ENCODE results near the gene SMIM32. TPM values are rescaled to one million over a fixed set of nuclear protein-coding genes. Genes with fewer than 3 reads are reported as not detected.

Gene SMIM32
- total RNA-seq (2014; rRNA removed; shearing (Covaris generic)), result not detected in 2 replicates
- not detected in 2 replicates for polyA plus RNA-seq (2015; cell fraction: cytosol; rRNA removed)
- polyA plus RNA-seq (2015; cell fraction: nucleus; rRNA removed), result not detected in 2 replicates

- DNase-seq (ENCODE audit: low read depth, low spot score), result no peak
- in situ Hi-C loops (cut with HindIII; ENCODE audit: low pct_unique_long_range_greater_than_20kb, low sequenced_read_pairs), result no loop called here
These were observed at the start of gene SMIM32 for GRCh38 chr5:136192526-136193321. SMIM32 (minus strand) TSS chr5:136193162; CDS start chr5:136192524, 638 bp downstream.

GRCh38 chr5:136242611-136243010, 49.6 kb upstream of the SMIM32 start:
- in situ Hi-C loops (cut with HindIII; ENCODE audit: low pct_unique_long_range_greater_than_20kb, low sequenced_read_pairs), result no loop called here
- DNase-seq (ENCODE audit: low read depth, low spot score), result no peak

GRCh38 chr5:136242136-136242535, 49.2 kb upstream of the SMIM32 start:
- in situ Hi-C loops (cut with HindIII; ENCODE audit: low pct_unique_long_range_greater_than_20kb, low sequenced_read_pairs), result no loop called here
- DNase-seq (ENCODE audit: low read depth, low spot score), result no peak

DNA sequence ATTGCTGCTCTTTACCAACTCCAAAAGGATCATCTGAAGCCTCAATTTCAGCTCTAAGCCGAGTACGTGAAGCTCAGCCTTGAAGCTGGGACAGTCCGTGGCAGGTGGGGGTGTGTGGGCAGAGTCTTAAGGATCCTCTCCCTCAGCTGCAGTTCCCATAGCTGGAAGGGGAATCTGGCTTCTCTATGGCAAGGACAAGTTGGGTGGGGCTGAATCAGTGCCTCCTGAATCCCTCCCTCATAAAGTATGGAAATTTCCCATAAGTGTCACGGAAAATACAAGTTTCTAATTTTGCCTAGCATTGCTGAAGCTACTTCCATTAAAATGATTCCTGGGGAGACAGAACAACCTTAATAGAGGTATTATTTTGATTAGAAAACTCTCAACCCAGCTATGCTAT, 47.9 kb upstream of the SMIM32 start:
- in situ Hi-C loops (cut with HindIII; ENCODE audit: low pct_unique_long_range_greater_than_20kb, low sequenced_read_pairs), result no loop called here
- no peak for DNase-seq (ENCODE audit: low read depth, low spot score)

GRCh38 chr5:136236479-136237083, 43.6 kb upstream of the SMIM32 start:
- DNase-seq (ENCODE audit: low read depth, low spot score), result no peak
- in situ Hi-C loops (cut with HindIII; ENCODE audit: low pct_unique_long_range_greater_than_20kb, low sequenced_read_pairs), result no loop called here

- no peak for DNase-seq (ENCODE audit: low read depth, low spot score)
- in situ Hi-C loops (cut with HindIII; ENCODE audit: low pct_unique_long_range_greater_than_20kb, low sequenced_read_pairs), result no loop called here
These were observed 42.4 kb upstream of the SMIM32 start for GRCh38 chr5:136235321-136235720.

GRCh38 chr5:136232316-136232715, 39.4 kb upstream of the SMIM32 start:
- DNase-seq (ENCODE audit: low read depth, low spot score), result no peak
- in situ Hi-C loops (cut with HindIII; ENCODE audit: low pct_unique_long_range_greater_than_20kb, low sequenced_read_pairs), result no loop called here

- in situ Hi-C loops (cut with HindIII; ENCODE audit: low pct_unique_long_range_greater_than_20kb, low sequenced_read_pairs), result no loop called here
- no peak for DNase-seq (ENCODE audit: low read depth, low spot score)
These were observed 37.2 kb upstream of the SMIM32 start for GRCh38 chr5:136230176-136230575.

- in situ Hi-C loops (cut with HindIII; ENCODE audit: low pct_unique_long_range_greater_than_20kb, low sequenced_read_pairs), result no loop called here
- no peak for DNase-seq (ENCODE audit: low read depth, low spot score)
These were observed 35.3 kb upstream of the SMIM32 start for GRCh38 chr5:136228136-136228757.

DNA sequence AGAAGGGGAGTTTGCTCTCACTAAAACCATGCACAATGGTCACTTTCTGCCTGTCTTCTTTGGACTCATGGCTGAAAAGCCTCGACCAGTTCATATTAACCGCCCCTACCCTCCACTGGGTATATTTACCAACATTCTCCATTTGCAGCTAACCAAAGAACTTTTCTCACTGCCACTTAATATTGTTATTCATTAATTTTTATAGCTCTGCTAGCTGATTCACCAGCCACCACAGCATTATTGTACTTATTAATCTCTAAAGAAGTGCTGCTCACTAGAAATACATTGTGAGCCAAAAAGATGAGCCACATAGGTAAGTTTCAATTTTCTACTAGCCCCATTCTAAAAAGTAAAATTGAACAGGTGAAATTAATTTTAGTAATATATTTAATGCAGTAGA, 33.4 kb upstream of the SMIM32 start:
- no peak for DNase-seq (ENCODE audit: low read depth, low spot score)
- in situ Hi-C loops (cut with HindIII; ENCODE audit: low pct_unique_long_range_greater_than_20kb, low sequenced_read_pairs), result no loop called here

GRCh38 chr5:136225796-136226195, 32.8 kb upstream of the SMIM32 start:
- no peak for DNase-seq (ENCODE audit: low read depth, low spot score)
- in situ Hi-C loops (cut with HindIII; ENCODE audit: low pct_unique_long_range_greater_than_20kb, low sequenced_read_pairs), result no loop called here

GRCh38 chr5:136222580-136223235, 29.7 kb upstream of the SMIM32 start:
- in situ Hi-C loops (cut with HindIII; ENCODE audit: low pct_unique_long_range_greater_than_20kb, low sequenced_read_pairs), result no loop called here
- DNase-seq (ENCODE audit: low read depth, low spot score), result no peak

DNA sequence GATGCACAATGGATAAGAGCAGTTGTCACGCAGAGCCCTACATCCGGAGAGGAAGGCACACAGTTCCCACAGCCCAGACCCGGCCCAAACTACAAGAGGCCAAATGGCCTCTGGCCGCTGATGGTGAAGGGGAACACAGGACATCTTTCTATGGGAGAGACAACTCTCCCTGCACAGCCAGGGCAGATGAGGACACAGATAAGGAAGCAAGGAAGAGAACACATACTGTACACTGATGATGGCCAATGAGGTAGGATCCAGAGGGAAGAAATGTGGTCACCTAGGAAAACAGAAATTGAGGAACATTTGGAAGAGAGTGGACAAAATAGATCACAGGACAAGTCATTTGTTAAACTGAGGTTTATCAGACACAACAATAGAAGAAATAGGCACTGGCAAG, 28.4 kb upstream of the SMIM32 start:
- in situ Hi-C loops (cut with HindIII; ENCODE audit: low pct_unique_long_range_greater_than_20kb, low sequenced_read_pairs), result no loop called here
- DNase-seq (ENCODE audit: low read depth, low spot score), result no peak

DNA sequence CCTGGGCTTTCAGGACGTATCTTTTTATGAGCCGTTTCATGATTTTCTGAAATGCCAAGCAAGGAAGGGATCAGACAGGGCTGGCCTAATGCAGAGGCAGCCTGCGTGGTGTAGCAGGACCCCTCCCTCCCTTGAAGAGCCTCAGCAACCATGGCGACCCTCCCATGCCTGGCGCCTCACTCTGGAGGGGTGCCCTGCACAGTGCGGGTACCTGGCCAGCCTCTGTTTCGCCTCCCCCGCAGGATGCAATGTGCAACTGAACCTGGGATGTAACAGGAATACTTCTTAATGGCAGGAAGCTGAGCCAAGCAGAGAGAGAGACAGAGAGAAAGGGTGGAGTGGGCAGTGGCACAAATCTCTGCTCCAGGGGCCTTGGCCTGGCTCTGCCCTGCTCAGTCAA, 23.3 kb upstream of the SMIM32 start:
- DNase-seq (ENCODE audit: low read depth, low spot score), result no peak
- in situ Hi-C loops (cut with HindIII; ENCODE audit: low pct_unique_long_range_greater_than_20kb, low sequenced_read_pairs), result no loop called here

DNA sequence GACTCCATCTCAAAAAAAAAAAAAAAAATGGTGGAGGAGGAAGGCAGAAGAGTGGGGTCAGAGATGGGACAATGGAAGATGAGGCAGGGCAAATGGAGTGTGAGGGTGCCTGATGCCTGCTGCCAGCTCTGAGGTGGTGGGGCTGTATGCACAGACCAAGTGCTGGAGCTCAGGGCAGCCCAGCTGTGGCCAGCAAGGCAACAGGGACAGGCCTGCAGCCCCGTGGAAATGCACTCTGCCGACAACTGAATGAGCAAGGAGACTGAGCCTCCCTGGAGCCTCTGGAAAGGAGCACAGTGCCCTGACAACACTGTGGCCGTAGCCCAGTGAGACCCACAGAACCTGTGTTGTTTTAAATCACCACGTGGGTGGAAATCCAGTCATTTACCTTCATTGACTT, 22.9 kb upstream of the SMIM32 start:
- no peak for DNase-seq (ENCODE audit: low read depth, low spot score)
- in situ Hi-C loops (cut with HindIII; ENCODE audit: low pct_unique_long_range_greater_than_20kb, low sequenced_read_pairs), result no loop called here

DNA sequence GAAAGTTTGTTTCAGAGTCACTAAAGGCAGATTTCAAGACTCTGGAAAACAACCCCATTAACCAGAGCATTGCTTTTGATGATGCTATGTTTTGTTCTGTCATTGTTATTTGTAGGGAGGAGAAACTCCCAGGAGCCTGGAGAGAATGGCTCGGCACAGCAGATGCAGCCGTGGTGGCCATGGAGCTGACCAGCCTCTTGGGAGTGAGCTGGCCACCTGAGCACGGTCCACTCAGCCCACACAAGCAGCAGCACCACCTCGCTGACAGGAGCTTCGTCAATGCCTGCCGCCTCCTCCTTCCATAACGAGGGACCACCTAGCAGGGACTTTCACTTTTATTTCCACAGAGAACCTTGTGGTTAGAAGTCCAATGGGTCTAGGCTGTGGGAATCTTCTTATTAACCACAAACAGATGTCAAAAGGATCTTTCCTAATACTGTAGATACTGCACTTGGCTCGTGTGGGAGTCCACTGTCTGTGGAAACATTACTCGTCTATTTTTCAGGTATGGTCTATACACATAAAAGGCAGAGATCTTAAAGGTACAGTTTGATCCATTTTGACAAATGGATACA, 21.0 kb upstream of the SMIM32 start:
- DNase-seq (ENCODE audit: low read depth, low spot score), result no peak
- in situ Hi-C loops (cut with HindIII; ENCODE audit: low pct_unique_long_range_greater_than_20kb, low sequenced_read_pairs), result no loop called here

DNA sequence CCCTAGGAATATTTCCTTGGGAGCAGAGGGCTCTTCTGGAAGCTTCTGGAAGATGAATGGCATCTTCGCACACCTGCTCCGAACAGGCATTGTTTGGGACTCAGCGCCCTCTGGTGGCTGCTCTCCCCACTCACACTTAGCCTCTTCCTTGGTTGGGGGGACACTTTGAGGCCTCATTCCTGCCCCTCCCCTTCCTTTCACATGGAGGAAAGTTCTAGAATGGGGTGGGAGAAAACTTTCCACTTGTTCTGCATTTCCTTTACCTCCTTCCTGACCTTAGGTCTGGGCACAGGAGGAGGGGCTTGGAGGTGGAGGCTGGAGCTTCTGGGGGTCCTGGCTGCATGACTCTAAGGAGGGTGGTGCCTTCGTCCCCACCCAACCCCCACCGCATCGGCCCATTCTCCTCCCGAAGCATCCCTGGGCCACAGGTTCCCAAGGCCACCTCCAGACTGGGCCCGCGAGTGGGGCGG, 19.3 kb upstream of the SMIM32 start:
- in situ Hi-C loops (cut with HindIII; ENCODE audit: low pct_unique_long_range_greater_than_20kb, low sequenced_read_pairs), result no loop called here
- peak; percentile 61 for DNase-seq (ENCODE audit: low read depth, low spot score)
